ENCODE data around the gene SAP30BP.

SAP30BP gene

GRCh38 chr17:75673487-75673886 lies 6.3 kb downstream of the SAP30BP start:
- H3K36me3 ChIP-seq (ENCODE audit: insufficient read depth, low read length): peaks cover 22% of the 10 kb centered on the region
- no peaks in the 10 kb centered on the region for H3K9me3 ChIP-seq (ENCODE audit: control insufficient read depth, insufficient read depth, low read length)
- H3K4me1 ChIP-seq (ENCODE audit: insufficient read depth, low read length): no peaks in the 10 kb centered on the region
- H3K9ac ChIP-seq (ENCODE audit: low read depth, low read length): no peak overlapping the region

GRCh38 chr17:75676461-75676860 lies 9.3 kb downstream of the SAP30BP start:
- H3K4me1 ChIP-seq (ENCODE audit: insufficient read depth, low read length): no peaks in the 10 kb centered on the region
- H3K9ac ChIP-seq (ENCODE audit: low read depth, low read length): no peak overlapping the region
- H3K36me3 ChIP-seq (ENCODE audit: insufficient read depth, low read length): peaks cover 15% of the 10 kb centered on the region
- H3K9me3 ChIP-seq (ENCODE audit: control insufficient read depth, insufficient read depth, low read length): no peaks in the 10 kb centered on the region

GRCh38 chr17:75679706-75680211 lies 12.6 kb downstream of the SAP30BP start:
- Histone ChIP-seq H3K9me3 (ENCODE audit: control insufficient read depth, insufficient read depth, low read length) (no peaks in the 10 kb centered on the region), H3K9ac (ENCODE audit: low read depth, low read length) (no peak overlapping the region), H3K36me3 (ENCODE audit: insufficient read depth, low read length) (peaks cover 13% of the 10 kb centered on the region), H3K4me1 (ENCODE audit: insufficient read depth, low read length) (no peaks in the 10 kb centered on the region; the same call in 1 of the 2 replicates)

- Histone ChIP-seq H3K9ac (ENCODE audit: low read depth, low read length) (no peak overlapping the region), H3K9me3 (ENCODE audit: control insufficient read depth, insufficient read depth, low read length) (no peaks in the 10 kb centered on the region), H3K4me1 (ENCODE audit: insufficient read depth, low read length) (no peaks in the 10 kb centered on the region; the same call in 1 of the 2 replicates), H3K36me3 (ENCODE audit: insufficient read depth, low read length) (peaks cover 13% of the 10 kb centered on the region)
Measured at GRCh38 chr17:75680431-75680830, 13.3 kb downstream of the SAP30BP start.

GRCh38 chr17:75681289-75681688 lies 14.2 kb downstream of the SAP30BP start:
- no peaks in the 10 kb centered on the region for H3K9me3 ChIP-seq (ENCODE audit: control insufficient read depth, insufficient read depth, low read length)
- H3K9ac ChIP-seq (ENCODE audit: low read depth, low read length): no peak overlapping the region
- H3K36me3 ChIP-seq (ENCODE audit: insufficient read depth, low read length): peaks cover 13% of the 10 kb centered on the region
- H3K4me1 ChIP-seq (ENCODE audit: insufficient read depth, low read length): no peaks in the 10 kb centered on the region; the same call in 1 of the 2 replicates

- H3K9me3 ChIP-seq (ENCODE audit: control insufficient read depth, insufficient read depth, low read length): no peaks in the 10 kb centered on the region
- peaks cover 7% of the 10 kb centered on the region for H3K36me3 ChIP-seq (ENCODE audit: insufficient read depth, low read length)
- H3K9ac ChIP-seq (ENCODE audit: low read depth, low read length): no peak overlapping the region
- H3K4me1 ChIP-seq (ENCODE audit: insufficient read depth, low read length): no peaks in the 10 kb centered on the region; the same call in 1 of the 2 replicates
Measured at GRCh38 chr17:75683583-75683982, 16.4 kb downstream of the SAP30BP start.

GRCh38 chr17:75684249-75684648 lies 17.1 kb downstream of the SAP30BP start:
- H3K4me1 ChIP-seq (ENCODE audit: insufficient read depth, low read length): no peaks in the 10 kb centered on the region; the same call in 1 of the 2 replicates
- H3K9ac ChIP-seq (ENCODE audit: low read depth, low read length): no peak overlapping the region
- no peaks in the 10 kb centered on the region for H3K9me3 ChIP-seq (ENCODE audit: control insufficient read depth, insufficient read depth, low read length)
- peaks cover 5% of the 10 kb centered on the region; the same call in 1 of the 2 replicates for H3K36me3 ChIP-seq (ENCODE audit: insufficient read depth, low read length)

GRCh38 chr17:75684924-75685323 lies 17.8 kb downstream of the SAP30BP start:
- Histone ChIP-seq H3K9ac (ENCODE audit: low read depth, low read length) (no peak overlapping the region), H3K4me1 (ENCODE audit: insufficient read depth, low read length) (no peaks in the 10 kb centered on the region; the same call in 1 of the 2 replicates), H3K36me3 (ENCODE audit: insufficient read depth, low read length) (peaks cover 7% of the 10 kb centered on the region; the same call in 1 of the 2 replicates), H3K9me3 (ENCODE audit: control insufficient read depth, insufficient read depth, low read length) (no peaks in the 10 kb centered on the region)

GRCh38 chr17:75685499-75685898 lies 18.4 kb downstream of the SAP30BP start:
- Histone ChIP-seq H3K36me3 (ENCODE audit: insufficient read depth, low read length) (peaks cover 7% of the 10 kb centered on the region; the same call in 1 of the 2 replicates), H3K9me3 (ENCODE audit: control insufficient read depth, insufficient read depth, low read length) (no peaks in the 10 kb centered on the region), H3K9ac (ENCODE audit: low read depth, low read length) (no peak overlapping the region), H3K4me1 (ENCODE audit: insufficient read depth, low read length) (no peaks in the 10 kb centered on the region; the same call in 1 of the 2 replicates)

GRCh38 chr17:75688209-75688825 lies 21.2 kb downstream of the SAP30BP start:
- Histone ChIP-seq H3K9ac (ENCODE audit: low read depth, low read length) (no peak overlapping the region), H3K9me3 (ENCODE audit: control insufficient read depth, insufficient read depth, low read length) (no peaks in the 10 kb centered on the region), H3K36me3 (ENCODE audit: insufficient read depth, low read length) (peaks cover 2% of the 10 kb centered on the region; the same call in 1 of the 2 replicates), H3K4me1 (ENCODE audit: insufficient read depth, low read length) (peaks cover 7% of the 10 kb centered on the region; the same call in 1 of the 2 replicates)

- H3K4me1 ChIP-seq (ENCODE audit: insufficient read depth, low read length): peaks cover 19% of the 10 kb centered on the region; the same call in 1 of the 2 replicates
- peaks cover 2% of the 10 kb centered on the region; the same call in 1 of the 2 replicates for H3K36me3 ChIP-seq (ENCODE audit: insufficient read depth, low read length)
Measured at GRCh38 chr17:75689441-75689873, 22.3 kb downstream of the SAP30BP start.

GRCh38 chr17:75691371-75691791 lies 24.2 kb downstream of the SAP30BP start:
- no peaks in the 10 kb centered on the region for H3K9me3 ChIP-seq (ENCODE audit: control insufficient read depth, insufficient read depth, low read length)
- H3K9ac ChIP-seq (ENCODE audit: low read depth, low read length): no peak overlapping the region
- H3K36me3 ChIP-seq (ENCODE audit: insufficient read depth, low read length): peaks cover 8% of the 10 kb centered on the region
- H3K4me1 ChIP-seq (ENCODE audit: insufficient read depth, low read length): peaks cover 20% of the 10 kb centered on the region; the same call in 1 of the 2 replicates

More at GRCh38 chr17:75689441-75689873, 22.3 kb downstream of the SAP30BP start:
- no peak overlapping the region for H3K9ac ChIP-seq (ENCODE audit: low read depth, low read length)
- no peaks in the 10 kb centered on the region for H3K9me3 ChIP-seq (ENCODE audit: control insufficient read depth, insufficient read depth, low read length)

- Histone ChIP-seq H3K4me1 (ENCODE audit: insufficient read depth, low read length) (peaks cover 20% of the 10 kb centered on the region; the same call in 1 of the 2 replicates), H3K9me3 (ENCODE audit: control insufficient read depth, insufficient read depth, low read length) (no peaks in the 10 kb centered on the region), H3K9ac (ENCODE audit: low read depth, low read length) (no peak overlapping the region), H3K36me3 (ENCODE audit: insufficient read depth, low read length) (peaks cover 8% of the 10 kb centered on the region)
Measured at GRCh38 chr17:75691801-75692626, 24.9 kb downstream of the SAP30BP start.

- H3K4me1 ChIP-seq (ENCODE audit: insufficient read depth, low read length): peaks cover 20% of the 10 kb centered on the region; the same call in 1 of the 2 replicates
- H3K9me3 ChIP-seq (ENCODE audit: control insufficient read depth, insufficient read depth, low read length): no peaks in the 10 kb centered on the region
- H3K36me3 ChIP-seq (ENCODE audit: insufficient read depth, low read length): peaks cover 13% of the 10 kb centered on the region; the same call in 1 of the 2 replicates
- H3K9ac ChIP-seq (ENCODE audit: low read depth, low read length): no peak overlapping the region
Measured at GRCh38 chr17:75692976-75693375, 25.8 kb downstream of the SAP30BP start.
